H9 (cell line): ENCODE data around the gene TBC1D5. TPM values are rescaled to one million over a fixed set of nuclear protein-coding genes. Genes with fewer than 3 reads are reported as not detected.

Source experiments
- DNase-seq: peaks from one replicate; pipeline ENCODE4 v3.0.0-alpha.2; 2017
- H2AFZ ChIP-seq: one replicate; pipeline ENCODE4 v1.6.1; 2013; ENCODE audit warnings: mild to moderate bottlenecking, low read length, control low read depth, moderate library complexity
- H2AK5ac ChIP-seq: 2 replicates; pipeline ENCODE4 v1.6.1; 2013; ENCODE audit warnings: low read length, control low read depth, mixed read lengths; ENCODE audit not compliant: insufficient read length
- H2BK120ac ChIP-seq: one replicate; pipeline ENCODE4 v1.6.1; 2013; ENCODE audit warnings: low read depth, mild to moderate bottlenecking, low read length, control low read depth, inconsistent platforms; ENCODE audit not compliant: poor library complexity, severe bottlenecking
- H2BK12ac ChIP-seq: 2 replicates; pipeline ENCODE4 v1.6.1; 2013; ENCODE audit warnings: low read length, control low read depth, mixed read lengths, low read depth; ENCODE audit not compliant: insufficient read length
- H2BK15ac ChIP-seq: 2 replicates; pipeline ENCODE4 v1.6.1; 2013; ENCODE audit warnings: low read depth, low read length, control low read depth
- H2BK20ac ChIP-seq: one replicate; pipeline ENCODE4 v1.6.1; 2013; ENCODE audit warnings: low read depth, mild to moderate bottlenecking, low read length, control low read depth, inconsistent platforms; ENCODE audit not compliant: poor library complexity, severe bottlenecking
- H2BK5ac ChIP-seq: 2 replicates; pipeline ENCODE4 v1.6.1; 2013; ENCODE audit warnings: low read length, control low read depth, mixed read lengths; ENCODE audit not compliant: insufficient read length
- H3K14ac ChIP-seq: 2 replicates; pipeline ENCODE4 v1.6.1; 2013; ENCODE audit warnings: low read length, control low read depth; ENCODE audit not compliant: insufficient read depth
- H3K18ac ChIP-seq: 2 replicates; pipeline ENCODE4 v1.6.1; 2013; ENCODE audit warnings: low read depth, mild to moderate bottlenecking, mixed read lengths, low read length, control low read depth; ENCODE audit not compliant: insufficient read length
- H3K23ac ChIP-seq: 2 replicates; pipeline ENCODE4 v1.6.1; 2013; ENCODE audit warnings: low read length, control low read depth, mixed read lengths, low read depth; ENCODE audit not compliant: insufficient read length
- H3K23me2 ChIP-seq: 2 replicates; pipeline ENCODE4 v1.6.1; 2013; ENCODE audit warnings: low read depth, mild to moderate bottlenecking, mixed read lengths, low read length, control low read depth; ENCODE audit not compliant: insufficient read length, poor library complexity, severe bottlenecking
- H3K27ac ChIP-seq: 2 replicates; pipeline ENCODE4 v1.5.1; 2013; ENCODE audit warnings: low read length, control low read depth, mixed read lengths, low read depth; ENCODE audit not compliant: insufficient read length
- H3K27me3 ChIP-seq: 2 replicates; pipeline ENCODE4 v1.6.1; 2013; ENCODE audit warnings: low read length, control low read depth, inconsistent platforms; ENCODE audit not compliant: insufficient read depth
- H3K4ac ChIP-seq: 2 replicates; pipeline ENCODE4 v1.6.1; 2013; ENCODE audit warnings: low read depth, mild to moderate bottlenecking, control low read depth, inconsistent platforms, low read length, moderate library complexity
- H3K4me1 ChIP-seq: 2 replicates; pipeline ENCODE4 v1.6.1; 2013; ENCODE audit warnings: low read length, control low read depth, inconsistent platforms; ENCODE audit not compliant: insufficient read depth
- H3K4me2 ChIP-seq: 2 replicates; pipeline ENCODE4 v1.6.1; 2013; ENCODE audit warnings: low read length, control low read depth, mixed read lengths; ENCODE audit not compliant: insufficient read length, insufficient read depth
- H3K56ac ChIP-seq: 2 replicates; pipeline ENCODE4 v1.6.1; 2013; ENCODE audit warnings: low read depth, mild to moderate bottlenecking, mixed read lengths, low read length, control low read depth; ENCODE audit not compliant: insufficient read length
- H3K79me1 ChIP-seq: 2 replicates; pipeline ENCODE4 v1.6.1; 2013; ENCODE audit warnings: low read depth, mild to moderate bottlenecking, moderate library complexity, low read length, control low read depth, inconsistent platforms; ENCODE audit not compliant: insufficient read depth, poor library complexity, severe bottlenecking
- H3K79me2 ChIP-seq: 2 replicates; pipeline ENCODE4 v1.6.1; 2013; ENCODE audit warnings: low read length, control low read depth, inconsistent platforms; ENCODE audit not compliant: insufficient read depth
- H3K9ac ChIP-seq: 2 replicates; pipeline ENCODE4 v1.6.1; 2013; ENCODE audit warnings: low read length, control low read depth, mixed read lengths; ENCODE audit not compliant: insufficient read length; ENCODE audit errors: extremely low read depth
- H3K9me3 ChIP-seq: one replicate; pipeline ENCODE4 v1.6.1; 2013; ENCODE audit warnings: low read depth, low read length, inconsistent platforms; ENCODE audit not compliant: control insufficient read depth
- H3T11ph ChIP-seq: one replicate; pipeline ENCODE4 v1.6.1; 2013; ENCODE audit warnings: mild to moderate bottlenecking, low read length, control low read depth, inconsistent platforms
- H4K20me1 ChIP-seq: one replicate; pipeline ENCODE4 v1.6.1; 2013; ENCODE audit not compliant: control insufficient read depth, insufficient read length, insufficient read depth
- H4K5ac ChIP-seq: 2 replicates; pipeline ENCODE4 v1.6.1; 2013; ENCODE audit warnings: low read depth, mild to moderate bottlenecking, mixed read lengths, low read length, control low read depth; ENCODE audit not compliant: insufficient read length
- H4K8ac ChIP-seq: replicated peaks from 2 replicates; pipeline ENCODE4 v1.6.1; 2013; ENCODE audit warnings: low read length, control low read depth, mixed read lengths, low read depth; ENCODE audit not compliant: insufficient read length
- H4K91ac ChIP-seq: 2 replicates; pipeline ENCODE4 v1.6.1; 2013; ENCODE audit warnings: low read depth, mild to moderate bottlenecking, moderate library complexity, mixed read lengths, low read length, control low read depth; ENCODE audit not compliant: insufficient read length
- H3K27ac Mint-ChIP-seq, 3 experiments: 2 replicates in 2 of 3; 3 replicates in 1 of 3; pipeline ENCODE4 v1.8.0; 2020 to 2021; ENCODE audit warnings: mixed read lengths in 3 of 3, mild to moderate bottlenecking in 1 of 3, moderate library complexity in 1 of 3
- H3K27me3 Mint-ChIP-seq: 2 replicates; pipeline ENCODE4 v1.8.0; 2021; ENCODE audit warnings: low read depth, mild to moderate bottlenecking, moderate library complexity, mixed read lengths
- H3K36me3 Mint-ChIP-seq, 3 experiments: 2 replicates in 2 of 3; 3 replicates in 1 of 3; pipeline ENCODE4 v1.8.0; 2020 to 2021; ENCODE audit warnings: low read depth in 3 of 3, mixed read lengths in 3 of 3; ENCODE audit not compliant: insufficient read depth in 1 of 3
- H3K4me1 Mint-ChIP-seq, 2 experiments: 2 replicates each; pipeline ENCODE4 v1.8.0; 2020; ENCODE audit warnings: mixed read lengths in 2 of 2
- H3K4me3 Mint-ChIP-seq, 2 experiments: 2 replicates in 1 of 2; 3 replicates in 1 of 2; pipeline ENCODE4 v1.8.0; 2020 to 2021; ENCODE audit warnings: mild to moderate bottlenecking in 2 of 2, mixed read lengths in 2 of 2, moderate library complexity in 1 of 2
- H3K9me3 Mint-ChIP-seq, 2 experiments: 2 replicates in 1 of 2; 3 replicates in 1 of 2; pipeline ENCODE4 v1.8.0; 2020; ENCODE audit warnings: mild to moderate bottlenecking in 2 of 2, mixed read lengths in 2 of 2, moderate library complexity in 1 of 2
- CTCF ChIP-seq: fragments of 200-600 bp; sonication (generic); conservative IDR thresholded peaks from 3 replicates; pipeline ENCODE4 v1.8.0; 2021; ENCODE audit warnings: antibody characterized with exemption, mild to moderate bottlenecking
- WGBS: extraction: QIAGEN DNeasy Blood & Tissue Kit; methylation state at CpG from one replicate; pipeline ENCODE4 v1.1.7; 2013; ENCODE audit warnings: missing lambda C conversion rate, low lambda C conversion rate, mixed read lengths; ENCODE audit not compliant: insufficient read length; ENCODE audit errors: extremely low coverage; 5-methylcytosine and 5-hydroxymethylcytosine counted together
- total RNA-seq: library from RNA; stranded (reverse); gene quantifications from 2 replicates; pipeline ENCODE4 v1.2.1, GENCODE V29; 2021

The TBC1D5 gene
- total RNA-seq, 1 experiment from 2014 or later = 25.0 TPM

- no peak overlapping the region for H3K56ac ChIP-seq
- no peak overlapping the region for H2BK20ac ChIP-seq
- H3K23me2 ChIP-seq = no peaks in the 10 kb centered on the region
- no peak for TF ChIP-seq CTCF
- no peaks in the 10 kb centered on the region for H3K79me1 ChIP-seq
- H3K4ac ChIP-seq = no peak overlapping the region
- Mint-ChIP-seq H3K27ac (no peak overlapping the region), H3K36me3 (no peaks in the 10 kb centered on the region), H3K4me3 (no peak overlapping the region), H3K4me1 (peaks cover 12 to 14% of the 10 kb centered on the region in 2 experiments; a peak in 3 of 4 replicates), H3K27me3 (no peaks in the 10 kb centered on the region), H3K9me3 (no peaks in the 10 kb centered on the region)
- no peaks in the 10 kb centered on the region for H3K4me1 ChIP-seq
- H4K20me1 ChIP-seq = no peaks in the 10 kb centered on the region
- H3K27ac ChIP-seq = no peak overlapping the region
- no peak overlapping the region for H4K8ac ChIP-seq
- H2BK12ac ChIP-seq = no peak overlapping the region
- no peaks in the 10 kb centered on the region for H3K9me3 ChIP-seq
- H2AK5ac ChIP-seq = no peak overlapping the region
- 100% methylated on average over 1 of the region's 3 CpGs for WGBS
- H4K5ac ChIP-seq = no peak overlapping the region
- H3K18ac ChIP-seq = no peak overlapping the region
- H3K27me3 ChIP-seq = no peaks in the 10 kb centered on the region
- DNase-seq = no peak
- H3K23ac ChIP-seq = no peak overlapping the region
- H2BK15ac ChIP-seq = no peak overlapping the region
- no peaks in the 10 kb centered on the region for H3K79me2 ChIP-seq
- no peak overlapping the region for H3K14ac ChIP-seq
- H2BK120ac ChIP-seq = no peak overlapping the region
- no peak overlapping the region for H2BK5ac ChIP-seq
- H3T11ph ChIP-seq = no peak overlapping the region
- H3K4me2 ChIP-seq = no peak overlapping the region
- no peak overlapping the region for H2AFZ ChIP-seq
- H4K91ac ChIP-seq = no peak overlapping the region
- no peak overlapping the region for H3K9ac ChIP-seq
Measured at GRCh38 chr3:17670749-17671148, 71.7 kb downstream of the TBC1D5 start.
